Karpas-422 (cell line): ENCODE results near the gene HERPUD2. TPM values are rescaled to one million over a fixed set of nuclear protein-coding genes. Genes with fewer than 3 reads are reported as not detected.

ENCODE experiments used
- DNase-seq: peaks from one replicate; pipeline ENCODE4 v3.0.0-alpha.2; 2015
- H2AFZ ChIP-seq: fragments of 200-600 bp; sonication (generic); 2 replicates; pipeline ENCODE4 v1.6.1; 2014; ENCODE audit warnings: antibody characterized with exemption, low read length, mixed read lengths
- H3K27ac ChIP-seq: fragments of 200-600 bp; sonication (generic); 2 replicates; pipeline ENCODE4 v1.5.1; 2014; ENCODE audit warnings: mild to moderate bottlenecking, low read length, moderate library complexity
- H3K27me3 ChIP-seq: fragments of 200-600 bp; sonication (generic); 2 replicates; pipeline ENCODE4 v1.6.1; 2014; ENCODE audit warnings: low read length, mixed read lengths
- H3K36me3 ChIP-seq: fragments of 200-600 bp; sonication (generic); 2 replicates; pipeline ENCODE4 v1.6.1; 2014; ENCODE audit warnings: low read length, mixed read lengths; ENCODE audit not compliant: insufficient read depth
- H3K4me1 ChIP-seq: fragments of 200-600 bp; sonication (generic); 2 replicates; pipeline ENCODE4 v1.6.1; 2014; ENCODE audit warnings: mild to moderate bottlenecking, low read length, mixed read lengths
- H3K4me2 ChIP-seq: fragments of 200-600 bp; sonication (generic); 2 replicates; pipeline ENCODE4 v1.6.1; 2014; ENCODE audit warnings: low read length, low read depth, mild to moderate bottlenecking; ENCODE audit not compliant: poor library complexity, severe bottlenecking
- H3K4me3 ChIP-seq: fragments of 200-600 bp; sonication (generic); 2 replicates; pipeline ENCODE4 v1.5.1; 2014; ENCODE audit warnings: mild to moderate bottlenecking, antibody characterized with exemption, low read length, mixed read lengths
- H3K79me2 ChIP-seq: fragments of 200-600 bp; sonication (generic); 2 replicates; pipeline ENCODE4 v1.6.1; 2014; ENCODE audit warnings: mild to moderate bottlenecking, low read length, mixed read lengths
- H3K9ac ChIP-seq: fragments of 200-600 bp; sonication (generic); 2 replicates; pipeline ENCODE4 v1.6.0; 2014; ENCODE audit warnings: low read length
- H3K9me2 ChIP-seq: fragments of 200-600 bp; sonication (generic), shearing (Covaris generic); replicated peaks from 2 replicates; pipeline ENCODE4 v1.6.0; 2014; ENCODE audit warnings: mild to moderate bottlenecking, low read length, moderate library complexity; ENCODE audit not compliant: insufficient read depth
- H3K9me3 ChIP-seq: fragments of 300-700, 200-600 bp; sonication (generic); 2 replicates; pipeline ENCODE4 v1.6.1; 2014; ENCODE audit warnings: low read length, mixed read lengths
- H4K20me1 ChIP-seq: fragments of 200-600 bp; sonication (generic); 2 replicates; pipeline ENCODE4 v1.6.1; 2014; ENCODE audit warnings: mild to moderate bottlenecking, antibody characterized with exemption, low read length, low read depth; ENCODE audit not compliant: insufficient read depth
- total RNA-seq: library from RNA; depleted of rRNA; stranded (reverse); fragments of >200 nt; shearing (Covaris generic); gene quantifications from 2 replicates; pipeline ENCODE4 v1.2.3, GENCODE V29; 2014; ENCODE audit warnings: low replicate concordance

HERPUD2 gene
- total RNA-seq, 1 experiment from 2014 or later, result 17.3 TPM

GRCh38 chr7:35727571-35727970 is 32.6 kb upstream of the HERPUD2 start:
- DNase-seq, result peak; percentile 68
- peaks cover 37% of the 10 kb centered on the region for H3K4me1 ChIP-seq
- H3K9me2 ChIP-seq, result no peaks in the 10 kb centered on the region
- H3K27ac ChIP-seq, result no peak overlapping the region
- H4K20me1 ChIP-seq, result no peaks in the 10 kb centered on the region
- H3K9ac ChIP-seq, result no peak overlapping the region
- no peak overlapping the region for H3K4me3 ChIP-seq
- H3K4me2 ChIP-seq, result no peak overlapping the region
- no peak overlapping the region for H2AFZ ChIP-seq
- H3K79me2 ChIP-seq, result no peaks in the 10 kb centered on the region
- no peaks in the 10 kb centered on the region for H3K9me3 ChIP-seq
- H3K36me3 ChIP-seq, result no peaks in the 10 kb centered on the region
- no peaks in the 10 kb centered on the region for H3K27me3 ChIP-seq

DNA sequence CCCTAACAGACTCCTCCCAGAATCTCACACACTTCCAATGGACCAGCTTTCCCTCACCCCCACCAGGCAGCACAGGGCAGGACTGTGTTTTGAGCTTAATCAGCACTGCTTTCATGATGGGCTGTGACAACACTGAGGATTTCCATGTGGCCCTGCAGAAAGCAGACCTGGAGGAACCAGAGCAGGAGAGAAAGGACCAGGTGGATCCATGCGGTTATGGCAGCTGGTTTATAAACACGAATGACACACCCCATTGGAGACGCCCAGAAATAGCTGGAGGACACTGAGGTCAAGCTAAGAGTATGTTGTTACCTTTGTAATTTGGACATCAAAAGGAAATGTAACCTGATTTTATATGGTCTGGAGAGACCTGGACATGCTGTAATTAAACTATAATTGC is 31.7 kb upstream of the HERPUD2 start:
- no peaks in the 10 kb centered on the region for H3K36me3 ChIP-seq
- H3K4me3 ChIP-seq, result no peak overlapping the region
- H3K9me2 ChIP-seq, result no peaks in the 10 kb centered on the region
- H3K27ac ChIP-seq, result no peak overlapping the region
- H3K4me1 ChIP-seq, result peaks cover 46% of the 10 kb centered on the region
- no peaks in the 10 kb centered on the region for H3K27me3 ChIP-seq
- H3K9ac ChIP-seq, result no peak overlapping the region
- DNase-seq, result no peak
- H3K79me2 ChIP-seq, result no peaks in the 10 kb centered on the region
- no peaks in the 10 kb centered on the region for H4K20me1 ChIP-seq
- H3K9me3 ChIP-seq, result no peaks in the 10 kb centered on the region
- H3K4me2 ChIP-seq, result no peak overlapping the region
- H2AFZ ChIP-seq, result no peak overlapping the region

GRCh38 chr7:35725280-35725680 is 30.3 kb upstream of the HERPUD2 start:
- Histone ChIP-seq H3K79me2 (no peaks in the 10 kb centered on the region), H3K27ac (no peak overlapping the region), H3K9me2 (no peaks in the 10 kb centered on the region), H3K4me1 (peaks cover 44% of the 10 kb centered on the region), H3K9ac (no peak overlapping the region), H3K36me3 (no peaks in the 10 kb centered on the region), H4K20me1 (no peaks in the 10 kb centered on the region), H3K4me2 (peak overlapping the region; percentile 36), H3K4me3 (no peak overlapping the region), H3K27me3 (no peaks in the 10 kb centered on the region), H2AFZ (no peak overlapping the region), H3K9me3 (no peaks in the 10 kb centered on the region)
- DNase-seq, result no peak

DNA sequence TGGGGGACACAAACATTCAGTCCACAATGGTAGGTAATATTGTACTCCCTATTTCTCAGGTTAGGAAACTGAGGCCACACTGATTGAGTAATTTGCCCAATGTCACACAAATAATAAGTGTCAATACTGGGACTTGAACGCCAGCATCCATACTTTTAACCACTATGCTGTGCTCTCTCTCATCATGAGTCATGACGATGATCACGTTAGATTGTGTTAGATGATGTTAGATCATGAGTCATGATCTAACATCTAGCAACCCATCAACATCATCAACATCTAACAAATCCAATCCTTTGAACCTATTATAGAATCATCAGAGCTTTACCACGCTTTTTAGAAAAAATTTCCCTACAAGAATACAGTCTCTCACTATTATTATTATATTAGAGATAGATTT is 28.1 kb upstream of the HERPUD2 start:
- H3K27me3 ChIP-seq, result no peaks in the 10 kb centered on the region
- H3K4me2 ChIP-seq, result no peak overlapping the region
- H3K9me3 ChIP-seq, result no peaks in the 10 kb centered on the region
- H3K4me1 ChIP-seq, result peaks cover 21% of the 10 kb centered on the region
- H2AFZ ChIP-seq, result no peak overlapping the region
- no peak overlapping the region for H3K27ac ChIP-seq
- no peak overlapping the region for H3K9ac ChIP-seq
- H3K36me3 ChIP-seq, result no peaks in the 10 kb centered on the region
- no peak overlapping the region for H3K4me3 ChIP-seq
- no peaks in the 10 kb centered on the region for H3K79me2 ChIP-seq
- DNase-seq, result no peak
- H3K9me2 ChIP-seq, result no peaks in the 10 kb centered on the region
- H4K20me1 ChIP-seq, result no peaks in the 10 kb centered on the region

DNA sequence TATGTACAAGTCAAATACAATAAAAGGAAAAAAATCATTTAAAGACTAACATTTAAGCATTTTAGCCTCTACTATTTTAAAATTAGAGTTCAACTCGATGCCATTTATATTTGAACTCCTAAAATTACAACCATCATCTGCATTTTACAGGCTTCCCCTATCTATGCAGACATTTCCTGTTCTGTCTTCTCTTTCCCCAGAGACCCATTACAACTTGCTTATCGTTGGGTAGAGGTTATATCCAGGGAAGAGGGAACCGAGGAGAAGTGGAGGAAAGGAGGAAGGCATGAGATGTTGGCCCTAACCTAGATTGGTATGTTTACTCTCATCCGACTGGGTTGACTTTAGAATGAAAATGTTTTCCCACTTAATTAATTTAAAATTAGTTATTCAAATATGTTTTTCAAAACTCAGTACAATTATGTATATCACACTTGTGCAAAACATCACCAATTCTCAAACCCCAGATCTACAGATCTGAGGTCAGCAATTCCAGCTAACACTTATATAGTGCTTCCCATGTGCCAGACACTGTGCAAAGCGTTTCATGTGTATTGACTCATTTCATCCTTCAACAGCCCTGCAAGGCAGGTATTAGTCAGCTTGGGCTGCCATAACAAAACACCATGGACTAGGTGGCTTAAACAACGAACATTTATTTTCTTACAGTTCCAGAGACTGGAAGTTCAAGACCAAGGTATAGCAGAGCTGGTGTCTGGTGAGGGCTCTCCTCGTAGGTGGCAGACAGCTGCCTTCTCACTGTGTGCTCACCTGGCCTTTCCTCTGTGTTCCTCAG is 27.3 kb upstream of the HERPUD2 start:
- Histone ChIP-seq H3K9me2 (no peaks in the 10 kb centered on the region), H3K4me2 (no peak overlapping the region), H4K20me1 (no peaks in the 10 kb centered on the region), H3K9ac (no peak overlapping the region), H3K36me3 (no peaks in the 10 kb centered on the region), H3K27me3 (no peaks in the 10 kb centered on the region), H2AFZ (no peak overlapping the region), H3K27ac (no peak overlapping the region), H3K79me2 (no peaks in the 10 kb centered on the region), H3K9me3 (no peaks in the 10 kb centered on the region), H3K4me3 (no peak overlapping the region), H3K4me1 (peaks cover 15% of the 10 kb centered on the region)
- DNase-seq, result no peak

DNA sequence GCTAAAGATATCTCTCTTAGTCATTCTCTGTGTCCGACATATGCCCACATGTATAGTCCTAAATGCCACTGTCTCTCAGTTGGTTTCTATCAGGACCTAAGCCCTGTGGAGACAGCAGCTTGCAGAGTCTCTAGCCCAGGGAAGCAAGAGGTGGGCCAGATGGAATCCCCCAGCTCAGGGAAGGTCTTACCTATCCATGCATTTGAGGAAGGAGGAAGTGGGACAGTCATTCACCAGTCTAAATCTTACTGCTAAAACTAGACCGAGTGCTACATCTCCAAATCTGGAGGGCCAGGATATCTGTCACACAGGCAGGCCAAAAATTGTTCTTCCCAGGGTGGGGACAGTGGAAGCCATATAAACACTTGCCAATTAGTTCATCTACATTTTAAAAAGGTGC is 26.4 kb upstream of the HERPUD2 start:
- peaks cover 13% of the 10 kb centered on the region for H3K4me1 ChIP-seq
- H3K9me2 ChIP-seq, result no peaks in the 10 kb centered on the region
- no peaks in the 10 kb centered on the region for H3K27me3 ChIP-seq
- no peaks in the 10 kb centered on the region for H3K9me3 ChIP-seq
- no peaks in the 10 kb centered on the region for H3K79me2 ChIP-seq
- no peaks in the 10 kb centered on the region for H4K20me1 ChIP-seq
- no peak overlapping the region for H3K9ac ChIP-seq
- H3K36me3 ChIP-seq, result no peaks in the 10 kb centered on the region
- no peak overlapping the region for H3K4me2 ChIP-seq
- H2AFZ ChIP-seq, result no peak overlapping the region
- no peak overlapping the region for H3K4me3 ChIP-seq
- no peak for DNase-seq
- H3K27ac ChIP-seq, result no peak overlapping the region

DNA sequence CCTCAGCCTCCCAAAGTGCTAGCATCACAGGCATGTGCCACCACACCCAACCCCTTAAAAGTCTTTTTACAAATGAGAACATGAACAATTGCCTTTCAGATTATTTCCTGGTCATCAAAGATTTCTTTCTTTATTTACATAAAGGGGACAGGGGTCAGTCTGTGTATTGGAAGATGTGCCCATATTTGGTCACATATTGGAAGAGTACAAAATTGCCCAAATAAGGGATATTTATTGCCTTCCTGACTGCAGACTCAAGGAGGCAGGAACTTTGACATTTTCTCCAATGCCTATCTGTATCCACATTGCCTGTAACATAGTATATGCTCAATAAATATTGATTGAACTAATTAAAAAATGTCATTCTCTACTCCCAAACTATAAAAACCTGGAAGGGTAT is 25.9 kb upstream of the HERPUD2 start:
- Histone ChIP-seq H3K36me3 (no peaks in the 10 kb centered on the region), H3K4me1 (peaks cover 13% of the 10 kb centered on the region), H3K9me2 (no peaks in the 10 kb centered on the region), H3K79me2 (no peaks in the 10 kb centered on the region), H3K27ac (no peak overlapping the region), H2AFZ (no peak overlapping the region), H3K9me3 (no peaks in the 10 kb centered on the region), H3K9ac (no peak overlapping the region), H3K4me3 (no peak overlapping the region), H3K27me3 (no peaks in the 10 kb centered on the region), H3K4me2 (no peak overlapping the region), H4K20me1 (no peaks in the 10 kb centered on the region)
- DNase-seq, result no peak

DNA sequence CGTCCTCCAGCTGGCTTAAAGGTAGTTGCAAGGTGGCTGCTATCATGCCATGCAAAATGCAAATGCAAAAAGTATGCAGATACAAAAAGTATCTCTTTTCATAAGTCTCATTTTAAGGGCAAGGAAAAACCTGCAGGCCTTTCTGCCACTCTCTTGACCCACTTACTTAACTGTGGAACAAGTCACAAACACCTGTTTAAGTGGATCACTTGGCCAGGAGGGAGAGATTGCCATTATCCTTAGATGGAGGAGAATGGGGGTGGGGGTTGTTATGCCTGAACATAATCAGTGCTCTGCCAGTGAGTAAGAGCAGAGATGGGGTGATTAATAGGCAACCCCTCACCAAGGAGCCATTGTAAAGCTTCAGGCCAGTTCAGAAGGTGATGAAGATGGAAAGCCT is 25.1 kb upstream of the HERPUD2 start:
- H3K9me3 ChIP-seq, result no peaks in the 10 kb centered on the region
- H3K4me1 ChIP-seq, result peaks cover 13% of the 10 kb centered on the region
- no peaks in the 10 kb centered on the region for H3K36me3 ChIP-seq
- H4K20me1 ChIP-seq, result no peaks in the 10 kb centered on the region
- H3K27ac ChIP-seq, result no peak overlapping the region
- DNase-seq, result no peak
- no peak overlapping the region for H3K4me3 ChIP-seq
- no peaks in the 10 kb centered on the region for H3K79me2 ChIP-seq
- no peak overlapping the region for H3K9ac ChIP-seq
- H3K9me2 ChIP-seq, result no peaks in the 10 kb centered on the region
- H3K27me3 ChIP-seq, result no peaks in the 10 kb centered on the region
- no peak overlapping the region for H3K4me2 ChIP-seq
- no peak overlapping the region for H2AFZ ChIP-seq
